Keratinocyte (primary cell): ENCODE data around the gene TUSC2.

Experiments
- EZH2 ChIP-seq: IDR thresholded peaks from one replicate; pipeline ENCODE4 v1.6.1; 2012; ENCODE audit warnings: inconsistent platforms, mild to moderate bottlenecking, low read length, moderate library complexity
- TF ChIP-seq, protein P1 (sequence below), 3 experiments: IDR thresholded peaks in 1 of 3; conservative IDR thresholded peaks in 1 of 3; optimal IDR thresholded peaks in 1 of 3; 2 replicates in 2 of 3; 3 replicates in 1 of 3; pipeline versions ENCODE3 to v1.5.1; 2011; ENCODE audit warnings: low read length in 3 of 3, mild to moderate bottlenecking in 3 of 3, moderate library complexity in 2 of 3, control low read depth in 1 of 3, inconsistent platforms in 1 of 3; ENCODE audit not compliant: insufficient read depth in 2 of 3; ENCODE audit errors: extremely low read depth in 1 of 3

DNA sequence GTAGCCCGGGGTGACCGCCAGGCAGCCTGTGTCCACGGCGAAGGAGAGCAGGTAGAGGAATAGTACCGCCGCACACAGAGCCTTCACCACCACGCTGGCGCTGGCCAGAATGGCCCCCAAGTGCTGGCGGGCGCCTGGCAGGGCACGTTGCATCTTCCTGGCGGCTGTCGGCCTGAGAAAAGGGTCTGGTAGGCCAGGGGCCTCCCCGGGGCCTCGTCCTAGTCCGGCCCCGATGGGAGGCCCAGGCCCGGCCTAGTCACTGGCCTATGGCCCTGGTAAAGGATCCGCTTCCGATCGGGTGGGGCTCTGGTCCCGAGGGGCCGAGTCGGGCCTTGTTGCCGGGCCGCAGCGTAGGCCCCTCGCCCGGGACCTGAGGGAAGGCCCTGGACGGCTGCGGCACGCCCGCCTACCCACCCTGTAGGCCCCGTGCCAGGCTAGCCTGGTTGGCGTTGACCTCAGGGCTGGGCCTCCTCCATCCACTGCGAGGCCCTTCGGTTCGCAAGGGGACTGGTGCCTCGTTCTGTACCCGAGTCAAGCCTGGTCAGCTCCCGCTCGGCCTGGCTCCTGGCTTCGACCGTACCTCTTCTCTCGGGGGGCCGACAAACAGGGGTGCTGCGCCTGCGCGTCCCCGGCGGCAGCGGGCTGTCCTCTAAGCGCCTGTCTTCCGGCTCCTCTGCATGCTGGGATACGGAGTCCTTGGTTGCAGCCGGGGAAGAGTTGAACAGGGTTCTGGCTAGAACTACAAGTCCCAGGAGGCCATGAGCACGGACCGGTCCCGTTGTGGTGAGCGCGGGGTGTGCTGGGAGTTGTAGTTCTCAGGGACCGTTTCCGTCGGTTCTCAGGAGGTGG is 31.1 kb upstream of the TUSC2 start, which contains the start of gene TMEM115:
- TF ChIP-seq, protein P1, sequence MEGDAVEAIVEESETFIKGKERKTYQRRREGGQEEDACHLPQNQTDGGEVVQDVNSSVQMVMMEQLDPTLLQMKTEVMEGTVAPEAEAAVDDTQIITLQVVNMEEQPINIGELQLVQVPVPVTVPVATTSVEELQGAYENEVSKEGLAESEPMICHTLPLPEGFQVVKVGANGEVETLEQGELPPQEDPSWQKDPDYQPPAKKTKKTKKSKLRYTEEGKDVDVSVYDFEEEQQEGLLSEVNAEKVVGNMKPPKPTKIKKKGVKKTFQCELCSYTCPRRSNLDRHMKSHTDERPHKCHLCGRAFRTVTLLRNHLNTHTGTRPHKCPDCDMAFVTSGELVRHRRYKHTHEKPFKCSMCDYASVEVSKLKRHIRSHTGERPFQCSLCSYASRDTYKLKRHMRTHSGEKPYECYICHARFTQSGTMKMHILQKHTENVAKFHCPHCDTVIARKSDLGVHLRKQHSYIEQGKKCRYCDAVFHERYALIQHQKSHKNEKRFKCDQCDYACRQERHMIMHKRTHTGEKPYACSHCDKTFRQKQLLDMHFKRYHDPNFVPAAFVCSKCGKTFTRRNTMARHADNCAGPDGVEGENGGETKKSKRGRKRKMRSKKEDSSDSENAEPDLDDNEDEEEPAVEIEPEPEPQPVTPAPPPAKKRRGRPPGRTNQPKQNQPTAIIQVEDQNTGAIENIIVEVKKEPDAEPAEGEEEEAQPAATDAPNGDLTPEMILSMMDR (optimal IDR thresholded peaks at IDR 0.05 in 1 of 3, IDR thresholded peaks at IDR 0.05 in 1 of 3, conservative IDR thresholded peaks at IDR 0.05 in 1 of 3; ENCODE audit: extremely low read depth in 1 of 3, insufficient read depth in 2 of 3, low read length in 3 of 3) = no peak
- TF ChIP-seq EZH2 = no peak
